Diencephalon (tissue), 1 donor: ENCODE measurements around the gene TMCO1. TPM values are rescaled to one million over a fixed set of nuclear protein-coding genes. Genes with fewer than 3 reads are reported as not detected.

Experiments
- total RNA-seq: library from RNA; depleted of rRNA; stranded (reverse); fragments of >200 nt; gene quantifications from one replicate; pipeline ENCODE4 v1.2.3, GENCODE V29; 2014

TMCO1 gene, protein sequence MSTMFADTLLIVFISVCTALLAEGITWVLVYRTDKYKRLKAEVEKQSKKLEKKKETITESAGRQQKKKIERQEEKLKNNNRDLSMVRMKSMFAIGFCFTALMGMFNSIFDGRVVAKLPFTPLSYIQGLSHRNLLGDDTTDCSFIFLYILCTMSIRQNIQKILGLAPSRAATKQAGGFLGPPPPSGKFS
- total RNA-seq: 64.1 TPM

GRCh38 chr1:165768513-165769394, at the start of gene TMCO1:
TSS of gene TMCO1 (minus strand) at chr1:165768868. CDS start at chr1:165768751, 117 bp downstream.

GRCh38 chr1:165697881-165698760, 70.5 kb downstream of the TMCO1 start, which contains the start of gene ALDH9A1:
TSS of gene ALDH9A1 (minus strand) at chr1:165698562. CDS start at chr1:165698558, 4 bp downstream.

Other genes starting within 250 kb of the TMCO1 start
- not detected for gene LRRC52, start 224.9 kb downstream of the TMCO1 start, total RNA-seq
- gene MGST3, start 137.6 kb downstream of the TMCO1 start, total RNA-seq: 236 TPM
- gene ALDH9A1, start 70.3 kb downstream of the TMCO1 start, total RNA-seq: 64.1 TPM
- 60.9 TPM for gene UCK2, start 58.7 kb upstream of the TMCO1 start, total RNA-seq